ENCODE results near the gene AADACL2.
"Not testable (repeated sequence)": the region's sequence is repeated elsewhere in the genome, so short reads cannot be mapped to it uniquely, and the experiment has no call there.

AADACL2 gene

DNA sequence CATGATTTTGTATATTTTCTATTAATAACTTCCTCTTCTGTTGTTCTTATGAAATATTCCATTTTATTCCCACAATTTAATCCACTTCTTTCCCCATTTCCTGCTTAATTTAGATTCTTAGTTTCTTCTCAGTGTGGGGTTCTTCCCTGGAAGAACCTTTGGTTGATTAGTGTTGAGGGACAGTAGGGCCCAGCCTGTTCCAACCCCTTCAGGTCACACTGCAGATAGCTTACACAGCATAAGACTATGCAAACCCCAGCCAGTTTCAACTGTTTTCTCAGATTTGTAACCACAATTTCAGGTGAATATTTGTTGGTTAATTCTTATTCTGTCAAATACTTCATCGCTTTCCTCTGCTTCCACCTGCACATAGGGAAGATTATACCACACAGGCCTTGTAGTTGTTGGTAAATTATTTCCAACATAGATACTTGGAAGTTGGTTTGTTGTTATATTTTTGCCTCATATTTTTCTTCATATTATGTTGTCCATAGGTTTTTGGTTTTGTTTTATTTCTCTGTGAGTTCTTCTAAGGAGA, 34.7 kb downstream of the AADACL2 start:
- no peak for DNase-seq

DNA sequence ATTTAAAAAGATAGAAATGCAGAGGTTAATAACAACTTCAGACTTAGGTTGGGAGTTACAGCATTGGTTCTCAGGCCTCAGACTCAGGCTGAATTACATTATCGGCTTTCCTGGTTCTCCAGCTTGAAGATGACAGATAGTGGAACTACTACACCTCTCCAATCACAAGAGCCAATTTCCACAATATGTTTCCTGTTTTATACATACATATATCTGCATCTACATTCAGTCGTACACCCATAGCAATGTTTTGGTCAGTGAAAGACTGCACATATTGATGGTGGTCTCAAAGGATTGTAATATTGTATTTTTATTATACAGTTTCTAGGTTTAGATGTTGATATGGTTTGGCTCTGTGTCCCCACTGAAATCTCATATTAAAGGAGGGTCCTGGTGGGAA, 35.4 kb downstream of the AADACL2 start:
- DNase-seq: no peak

DNA sequence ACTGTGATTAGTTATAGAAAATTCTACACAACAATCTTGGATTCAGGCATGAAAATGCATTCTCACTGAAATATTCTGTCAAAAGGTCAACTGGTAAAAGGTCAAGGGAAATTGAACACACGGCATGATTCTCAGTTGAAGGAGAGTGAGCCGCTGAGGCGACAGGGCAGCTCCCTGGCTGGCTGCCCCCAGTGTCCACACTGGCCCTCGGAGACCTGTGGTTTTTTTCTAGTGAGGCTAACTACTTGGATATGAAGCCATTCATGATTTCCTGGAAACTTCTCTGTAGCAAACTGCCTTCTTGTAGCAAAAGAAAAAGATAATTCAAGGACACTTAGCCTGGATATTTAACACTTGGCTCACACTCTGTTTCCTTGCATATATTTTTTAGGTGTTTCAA, 37.2 kb downstream of the AADACL2 start:
- DNase-seq: no peak

DNA sequence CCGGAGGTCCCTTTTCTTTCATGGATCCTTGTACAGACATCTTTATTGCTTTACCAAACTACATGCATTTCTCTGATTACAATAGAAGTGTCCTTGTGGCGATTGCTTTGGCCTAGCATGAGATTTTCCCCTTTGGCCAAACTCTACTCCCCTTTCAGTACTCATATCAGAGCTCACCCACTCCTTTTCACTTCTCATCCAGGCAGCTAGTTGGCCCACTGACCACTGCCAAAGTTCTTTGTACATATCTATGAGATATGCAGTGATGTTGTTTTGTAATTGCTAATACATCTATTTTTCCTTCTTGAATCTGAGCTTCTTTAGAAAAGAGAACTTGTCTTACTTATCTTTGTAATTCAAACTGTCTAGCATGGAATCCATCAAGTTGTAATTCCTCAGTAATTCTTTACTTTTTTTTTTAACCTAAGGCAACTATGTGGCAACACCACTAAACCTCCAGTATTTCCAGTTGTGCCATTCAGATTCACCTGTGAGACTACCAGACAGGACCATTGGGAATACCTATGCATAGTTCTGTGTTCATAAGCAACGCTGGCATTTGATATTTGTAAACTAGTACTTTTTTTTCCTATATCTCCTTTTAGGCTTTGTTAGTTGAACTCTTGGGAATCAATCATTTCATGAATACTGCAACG, 39.2 kb downstream of the AADACL2 start:
- no peak for DNase-seq

DNA sequence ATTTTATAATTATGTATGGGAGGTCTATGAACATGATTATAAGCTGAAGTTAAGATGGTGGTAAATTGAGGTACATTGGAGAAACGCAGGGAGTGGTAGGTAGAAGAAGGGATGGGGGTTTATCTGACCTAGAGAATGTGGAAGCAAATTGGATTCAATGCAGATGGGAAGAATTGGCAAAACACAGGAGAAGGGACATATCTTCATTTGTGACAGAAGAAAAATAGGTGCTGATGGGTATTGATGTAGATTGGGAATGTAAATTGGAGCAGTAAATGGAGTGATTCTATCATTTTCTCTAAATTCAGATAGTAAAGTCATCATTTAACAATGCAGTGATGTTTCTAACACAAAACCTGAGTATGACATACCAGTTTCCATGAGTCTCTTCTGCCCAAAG, 40.5 kb downstream of the AADACL2 start:
- DNase-seq: no peak

DNA sequence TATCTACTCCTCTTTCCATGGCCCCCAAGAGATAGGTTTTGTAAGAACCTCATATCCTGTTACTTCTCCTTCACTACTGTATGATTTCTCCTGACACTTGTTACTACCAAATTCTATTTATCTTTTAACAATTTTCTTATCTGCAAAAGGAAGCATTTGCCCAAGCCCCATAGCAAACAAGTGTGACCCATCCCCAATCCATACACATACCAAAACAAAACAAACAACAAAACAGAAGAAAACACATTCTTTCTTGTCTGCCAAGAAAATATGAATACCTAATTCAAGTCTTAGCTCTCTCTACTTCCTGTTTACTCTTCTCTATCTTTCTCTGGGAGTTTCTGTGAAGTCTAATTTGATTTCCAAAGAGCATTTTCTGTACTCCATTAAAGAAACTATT, 41.2 kb downstream of the AADACL2 start:
- no peak for DNase-seq

DNA sequence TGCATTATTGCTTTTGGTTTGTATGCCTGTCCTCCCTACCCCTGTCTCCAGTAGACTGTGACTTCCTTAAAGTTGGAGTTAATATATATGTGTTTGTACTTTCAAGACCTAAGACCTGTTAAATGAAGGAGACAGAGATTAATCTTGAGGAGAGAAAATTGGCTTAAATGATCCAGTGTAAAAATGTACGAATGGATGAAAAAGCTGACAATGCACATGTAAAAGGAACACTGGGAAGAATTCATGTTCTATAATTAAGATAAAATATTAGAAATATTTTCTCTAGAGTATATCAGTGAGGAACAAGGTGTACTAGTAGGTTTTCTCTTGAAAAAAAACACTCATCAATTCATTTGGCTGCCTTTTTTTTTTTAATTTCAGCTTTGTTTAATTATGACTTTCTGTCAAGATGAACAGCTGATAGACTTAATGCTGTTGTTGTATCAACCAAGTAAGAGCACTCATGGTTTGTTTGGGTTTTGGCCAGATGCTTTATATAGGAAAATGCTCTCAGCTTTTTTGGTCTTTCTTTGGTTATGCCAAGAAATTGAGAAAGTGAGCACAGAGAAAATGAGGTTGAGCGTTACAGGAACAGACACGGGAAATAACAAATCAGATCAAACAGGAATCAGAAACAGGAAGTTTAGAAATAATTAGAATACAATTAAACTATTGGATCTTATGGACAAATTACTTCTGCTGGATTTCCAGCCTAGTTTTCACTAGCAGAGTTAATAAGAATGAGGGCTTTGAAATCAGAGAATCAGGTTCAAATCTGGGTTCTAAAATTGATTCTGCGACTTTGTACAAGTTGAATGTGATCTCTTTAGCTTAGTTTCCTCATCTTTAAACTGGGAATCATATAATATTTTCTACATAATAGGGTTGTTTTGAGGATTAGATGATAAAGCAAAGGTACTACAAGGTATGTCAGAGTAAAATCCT, 41.9 kb downstream of the AADACL2 start:
- DNase-seq: no peak

DNA sequence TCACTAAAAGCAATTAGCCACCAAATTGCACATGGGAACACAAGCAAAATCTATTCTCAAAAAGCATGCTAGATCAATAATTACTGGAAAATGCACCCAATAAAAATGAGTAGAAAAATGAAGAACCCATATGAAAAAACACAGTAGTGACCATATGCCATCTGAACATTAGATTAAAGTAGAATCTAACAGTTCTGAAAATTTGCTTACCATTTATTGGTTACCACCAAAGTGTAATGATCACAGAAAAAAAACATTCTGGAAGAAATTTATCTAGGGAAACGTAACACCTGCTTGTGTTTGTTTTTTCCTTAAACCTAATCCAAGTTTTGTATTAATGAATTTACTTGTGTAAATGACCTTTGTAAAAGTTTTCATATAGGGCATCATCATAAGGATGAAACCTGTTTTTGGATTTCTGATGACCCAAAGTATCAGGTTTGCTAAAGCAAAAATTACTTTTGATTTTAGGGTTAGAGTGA, 42.6 kb downstream of the AADACL2 start:
- no peak for DNase-seq

DNA sequence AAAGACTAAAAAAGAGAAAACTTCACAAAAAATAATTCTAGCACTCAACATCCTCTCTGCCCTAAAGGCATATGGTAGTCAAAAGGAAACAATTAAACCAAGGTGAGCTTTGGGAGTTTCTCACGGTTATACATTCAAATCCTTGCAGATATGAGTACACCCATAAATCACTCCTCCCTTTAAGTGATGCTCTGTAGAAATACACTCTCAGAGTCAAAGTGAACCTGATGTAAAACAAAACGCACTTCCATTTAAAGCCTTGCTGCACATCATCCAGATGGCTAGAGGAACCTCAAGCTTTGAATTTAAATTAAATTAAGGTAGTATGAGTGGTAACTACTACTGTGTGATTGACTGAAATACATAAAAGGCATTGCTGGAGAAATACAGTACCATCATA, 44.2 kb downstream of the AADACL2 start:
- DNase-seq: no peak

DNA sequence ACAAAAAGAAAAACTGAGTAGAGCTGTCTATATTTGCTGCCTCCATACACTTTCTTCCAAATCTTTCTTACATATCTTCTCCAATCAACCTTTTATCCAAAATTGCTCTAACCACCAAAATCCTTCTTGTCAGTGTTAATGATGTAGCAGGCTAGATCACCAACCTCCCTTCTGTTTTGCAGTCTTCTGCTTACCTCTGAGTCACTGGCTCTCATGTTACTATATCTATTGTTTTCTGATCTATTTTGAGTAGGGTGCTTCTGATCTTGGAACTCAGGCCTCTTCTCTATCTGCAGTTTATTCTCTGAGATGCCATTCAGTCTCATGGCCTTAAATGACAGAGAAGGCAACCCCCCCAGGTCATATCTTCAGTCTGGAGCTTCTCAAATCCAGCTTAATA, 53.9 kb downstream of the AADACL2 start:
- no peak for DNase-seq

DNA sequence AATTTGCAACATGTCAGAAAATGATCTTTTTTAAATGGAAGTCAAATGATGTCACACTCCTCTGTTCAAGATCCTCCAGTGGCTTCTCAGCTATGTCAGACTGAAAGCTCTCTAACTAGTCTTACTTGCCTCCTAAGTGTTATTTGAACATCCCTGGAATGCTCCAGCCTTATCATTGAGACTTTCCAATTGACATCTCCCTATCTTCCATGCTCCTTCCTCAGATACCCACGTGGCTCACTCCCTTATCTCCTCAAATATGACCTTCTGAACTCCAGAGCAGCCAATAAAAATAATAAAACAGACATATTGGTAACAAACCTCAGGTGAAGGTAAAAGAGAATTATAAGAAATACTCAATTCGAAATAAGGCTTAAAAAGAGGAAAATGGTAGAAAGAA, 54.7 kb downstream of the AADACL2 start:
- DNase-seq: no peak

DNA sequence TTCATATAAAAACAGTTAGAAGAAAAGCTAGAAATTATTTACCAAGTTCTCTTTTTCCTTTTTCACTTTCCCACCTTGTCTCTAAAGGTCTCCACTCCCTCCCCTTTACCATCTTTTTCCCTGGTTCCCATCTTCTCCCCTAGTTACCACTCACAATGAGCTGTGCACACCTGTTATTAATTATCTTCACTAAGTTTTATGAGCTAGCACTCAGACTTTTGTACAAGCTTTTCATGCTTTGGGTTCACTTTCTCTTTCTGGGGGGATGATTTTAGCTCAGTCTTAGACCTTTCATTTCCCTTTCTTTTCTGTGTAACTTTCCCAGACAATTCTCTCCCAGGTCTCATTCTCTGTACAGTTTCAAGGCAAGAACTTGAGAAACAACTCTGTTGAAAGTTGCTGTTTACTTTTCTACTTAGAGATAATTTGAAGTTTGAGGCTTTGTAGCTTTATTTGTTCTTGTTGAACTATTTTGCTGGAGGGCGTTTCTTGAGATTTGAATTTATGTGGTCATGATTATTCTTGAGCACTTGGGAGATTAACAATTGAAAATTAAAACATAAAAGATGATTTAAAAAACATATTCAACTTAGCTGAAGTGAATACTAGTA, 56.2 kb downstream of the AADACL2 start:
- no peak for DNase-seq

DNA sequence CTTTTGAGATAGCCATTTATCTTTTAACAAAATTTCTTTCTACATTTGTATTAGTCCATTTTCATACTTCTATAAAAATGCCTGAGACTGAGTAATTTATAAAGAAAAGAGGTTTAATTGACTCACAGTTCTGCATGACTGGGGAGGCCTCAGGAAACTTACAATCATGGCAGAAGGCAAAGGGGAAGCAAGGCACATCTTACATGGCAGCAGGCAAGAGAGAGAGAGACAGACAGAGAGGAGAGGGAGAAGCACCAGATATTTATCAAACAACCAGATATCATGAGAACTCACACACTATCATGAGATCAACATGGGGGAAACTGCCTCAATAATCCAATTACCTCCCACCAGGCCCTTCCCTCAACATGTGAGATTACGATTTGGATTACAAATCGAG, 57.0 kb downstream of the AADACL2 start:
- not testable (repeated sequence) for DNase-seq

DNA sequence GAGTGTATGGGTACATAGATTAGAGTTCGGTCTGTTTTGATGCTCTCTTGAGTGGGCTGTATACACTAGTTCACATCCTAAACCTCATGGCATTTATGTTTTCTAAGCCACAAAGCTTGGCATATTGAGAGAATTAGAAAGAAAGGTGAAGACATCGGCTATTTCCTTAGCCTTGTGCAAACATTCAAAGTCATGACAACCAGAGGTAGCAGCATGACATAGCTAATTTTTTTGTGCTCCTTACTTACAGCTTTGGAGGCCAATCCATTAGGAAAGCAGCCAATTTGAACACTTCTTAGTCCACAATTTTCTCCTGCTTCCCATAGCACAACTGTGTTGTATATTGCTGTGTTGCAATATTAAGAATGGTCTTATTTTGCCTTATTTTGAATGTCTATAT, 58.7 kb downstream of the AADACL2 start:
- DNase-seq: no peak

DNA sequence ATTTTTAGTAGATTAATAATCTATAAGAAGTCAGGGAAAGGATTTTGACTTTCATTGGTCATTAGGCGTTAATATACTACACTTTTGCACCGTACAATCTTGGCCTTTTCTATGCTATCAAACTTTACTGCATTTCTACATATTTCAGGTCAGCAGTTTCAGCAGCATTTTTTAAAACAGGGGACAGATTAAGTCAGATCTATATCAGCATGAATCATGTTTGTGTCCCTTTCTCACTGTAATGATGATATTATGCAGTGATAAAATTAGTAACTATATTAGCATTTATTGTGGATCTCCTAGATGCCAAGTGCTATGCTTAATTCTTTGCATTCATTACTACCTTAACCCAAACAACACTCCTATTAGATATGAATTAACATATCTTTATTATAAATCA, 59.9 kb downstream of the AADACL2 start:
- no peak for DNase-seq

DNA sequence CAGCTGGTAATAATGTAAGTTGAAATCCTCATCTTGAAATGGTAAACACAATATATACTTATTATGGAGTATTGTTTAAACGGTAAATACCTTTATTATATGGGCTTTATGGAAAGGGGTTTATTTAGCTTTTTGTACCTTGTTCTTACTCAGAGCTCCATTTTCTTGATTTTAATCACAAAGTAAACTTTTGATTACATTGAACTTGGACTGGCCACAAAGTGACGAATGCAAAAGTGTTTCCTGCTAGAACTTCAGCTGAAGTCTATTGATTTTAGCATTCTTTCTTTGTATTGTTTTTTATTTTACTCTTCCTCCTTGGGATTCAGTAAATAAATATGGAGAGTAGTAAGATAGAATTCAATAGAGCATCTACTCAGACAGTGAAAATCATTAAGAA, 60.4 kb downstream of the AADACL2 start:
- DNase-seq: no peak

DNA sequence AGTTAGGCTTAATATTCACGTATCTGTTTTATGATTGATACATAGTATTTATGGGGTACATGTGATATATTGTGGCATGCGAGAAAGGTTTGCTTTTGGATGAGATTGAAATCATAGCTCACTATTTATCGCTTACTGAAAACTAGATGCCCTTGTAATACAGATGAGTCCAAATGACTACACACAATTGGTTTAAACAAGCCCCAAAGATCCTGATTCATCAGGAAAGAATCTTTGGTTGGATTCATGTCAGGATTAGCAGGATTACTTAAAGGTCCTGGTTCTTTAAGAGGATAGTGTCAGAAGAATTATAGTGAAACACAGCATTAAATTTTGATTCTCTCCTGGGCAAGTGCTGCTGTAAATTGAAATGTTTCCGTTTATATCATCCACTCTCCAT, 61.5 kb downstream of the AADACL2 start:
- no peak for DNase-seq

DNA sequence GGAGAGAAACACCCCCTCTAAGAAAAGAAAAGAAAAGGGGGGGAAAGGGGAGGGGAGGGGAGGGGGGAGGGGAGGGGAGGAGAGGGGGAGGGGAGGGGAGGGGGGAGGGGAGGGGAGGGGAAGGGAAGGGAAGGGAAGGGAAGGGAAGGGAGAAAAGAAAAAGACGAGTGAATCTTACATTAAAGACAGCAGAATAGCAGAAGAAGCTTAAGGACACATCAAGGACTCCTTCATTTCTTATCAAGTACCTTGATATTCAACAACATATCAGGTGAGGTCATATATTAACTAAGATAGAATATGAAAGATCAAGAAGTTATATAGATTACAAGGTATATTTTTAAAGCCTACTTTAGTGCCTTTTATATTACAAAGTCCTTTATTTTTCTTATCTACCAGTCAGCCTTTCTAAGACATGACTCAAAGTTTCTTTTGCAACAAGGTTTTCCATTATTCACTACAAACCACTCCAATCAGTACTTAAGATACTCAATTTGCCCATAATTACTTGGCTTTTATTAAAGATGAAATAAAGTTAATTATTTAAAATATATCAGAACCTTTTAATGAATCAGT, 62.5 kb downstream of the AADACL2 start:
- no peak for DNase-seq

DNA sequence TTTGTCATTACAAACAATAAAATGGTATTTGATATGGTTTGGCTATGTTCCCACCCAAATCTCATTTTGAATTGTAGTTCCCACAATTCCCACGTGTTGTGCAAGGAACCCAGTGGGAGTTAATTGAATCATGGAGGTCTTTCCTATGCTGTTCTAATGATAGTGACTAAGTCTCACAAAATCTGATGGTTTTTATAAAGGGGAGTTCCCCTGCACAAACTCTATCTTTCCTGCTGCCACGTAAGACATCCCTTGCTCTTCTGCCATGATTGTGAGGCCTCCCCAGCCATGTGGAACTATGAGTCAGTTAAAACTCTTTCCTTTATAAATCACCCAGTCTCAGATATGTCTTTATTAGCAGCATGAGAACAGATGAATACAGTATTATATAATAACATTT, 64.7 kb downstream of the AADACL2 start:
- no peak for DNase-seq

DNA sequence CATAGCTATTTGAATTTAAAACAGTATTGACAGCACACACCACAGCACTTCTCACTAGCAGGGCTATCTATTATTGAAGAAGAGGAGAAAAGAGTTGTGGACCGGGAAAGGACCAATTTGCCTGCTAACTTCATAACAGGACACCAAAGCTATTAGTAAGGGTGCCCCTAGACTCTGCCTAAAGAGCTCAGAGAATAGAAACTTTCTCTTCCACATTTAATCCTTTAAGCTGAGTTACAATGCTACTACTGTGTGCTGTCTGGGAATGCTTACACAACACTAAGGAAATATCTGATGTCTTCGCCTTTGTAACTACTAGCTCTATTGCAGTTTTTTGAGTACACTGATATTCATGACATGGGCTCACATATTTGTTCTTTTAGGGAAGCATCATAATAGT, 66.7 kb downstream of the AADACL2 start:
- no peak for DNase-seq

DNA sequence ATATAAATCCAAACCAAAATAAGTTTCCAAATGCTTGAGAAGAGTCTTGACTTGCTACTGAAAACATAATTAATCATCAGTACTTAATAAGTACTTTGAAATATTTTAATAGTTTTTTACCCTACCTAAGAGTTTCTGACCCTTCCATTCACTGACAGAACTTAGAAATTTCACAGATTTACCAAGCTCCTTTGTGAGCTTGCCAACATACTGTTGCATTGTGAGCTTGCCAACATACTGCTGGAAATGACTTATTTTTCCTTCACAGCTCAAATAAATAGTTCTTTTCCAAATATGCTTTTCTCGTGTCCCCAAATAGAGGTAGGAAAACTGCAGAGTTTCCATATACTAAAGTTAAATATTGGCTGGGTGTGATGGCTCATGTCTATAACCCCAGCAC, 70.5 kb downstream of the AADACL2 start:
- DNase-seq: no peak

DNA sequence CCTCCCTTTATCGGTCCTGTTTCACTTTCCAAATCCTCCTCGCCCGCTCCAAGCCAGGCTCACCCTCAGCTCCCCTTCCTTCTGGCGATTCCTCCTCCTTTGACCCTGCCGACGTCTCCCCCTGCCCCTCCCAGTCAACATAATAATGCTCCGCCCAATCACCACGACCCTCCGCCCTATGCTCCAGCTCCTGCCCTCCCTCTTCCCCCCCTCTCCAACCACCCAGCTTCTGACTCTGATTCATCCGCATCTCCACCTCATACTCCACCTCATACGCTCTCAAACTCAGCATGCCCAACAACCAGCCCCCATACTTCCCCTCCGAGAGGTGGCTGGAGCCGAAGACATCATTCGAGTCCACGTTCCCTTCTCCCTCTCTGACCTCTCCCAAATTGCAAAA, 73.1 kb downstream of the AADACL2 start:
- no peak for DNase-seq
